ENCODE results near the gene NMRK2.

The NMRK2 gene

DNA sequence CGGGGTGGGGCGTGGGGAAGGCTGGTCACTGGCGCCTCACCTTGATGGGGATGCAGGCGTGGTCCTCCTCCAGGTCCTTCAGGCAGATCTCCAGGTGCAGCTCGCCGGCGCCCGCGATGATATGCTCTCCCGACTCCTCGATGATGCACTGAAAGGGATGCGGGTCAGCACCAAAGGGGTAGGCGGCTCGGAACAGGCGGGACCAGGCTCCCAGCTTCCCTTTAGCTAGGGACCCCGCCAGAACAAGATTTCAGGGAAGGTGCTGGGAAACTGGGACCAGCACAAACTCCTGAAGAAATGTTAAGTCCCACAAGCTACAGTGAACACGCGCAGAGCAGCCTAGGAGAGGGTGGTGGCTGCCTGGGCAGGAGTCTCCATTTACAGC, 46.4 kb downstream of the NMRK2 start:
- H2AFZ ChIP-seq (ENCODE audit: low read length): no peak overlapping the region
- no peaks in the 10 kb centered on the region for H3F3A ChIP-seq (ENCODE audit: low read depth)
- peaks cover 27% of the 10 kb centered on the region for H3K4me1 ChIP-seq (ENCODE audit: insufficient read depth, low read length, poor library complexity, severe bottlenecking)
- no peaks in the 10 kb centered on the region for H3K27me3 ChIP-seq (ENCODE audit: insufficient read depth, low read length, poor library complexity, severe bottlenecking)
- no peak overlapping the region for H3K4me3 ChIP-seq (ENCODE audit: low read length, poor library complexity, severe bottlenecking)
- no peaks in the 10 kb centered on the region for H3K9me3 ChIP-seq (ENCODE audit: insufficient read depth, low read depth, low read length)
- H3K9me2 ChIP-seq (replicated peaks; ENCODE audit: low read depth, low read length): no peaks in the 10 kb centered on the region
- H3K79me2 ChIP-seq (ENCODE audit: insufficient read depth, low read length): peaks cover 79% of the 10 kb centered on the region
- H3K4me2 ChIP-seq (ENCODE audit: low read depth, low read length, poor library complexity, severe bottlenecking): peak overlapping the region; percentile 16
- H3K36me3 ChIP-seq (ENCODE audit: insufficient read depth, low read length): peaks cover 91% of the 10 kb centered on the region
- TF ChIP-seq EZH2phosphoT487 (IDR thresholded peaks at IDR 0.05; ENCODE audit: borderline replicate concordance): no peak
- TF ChIP-seq, protein P1, sequence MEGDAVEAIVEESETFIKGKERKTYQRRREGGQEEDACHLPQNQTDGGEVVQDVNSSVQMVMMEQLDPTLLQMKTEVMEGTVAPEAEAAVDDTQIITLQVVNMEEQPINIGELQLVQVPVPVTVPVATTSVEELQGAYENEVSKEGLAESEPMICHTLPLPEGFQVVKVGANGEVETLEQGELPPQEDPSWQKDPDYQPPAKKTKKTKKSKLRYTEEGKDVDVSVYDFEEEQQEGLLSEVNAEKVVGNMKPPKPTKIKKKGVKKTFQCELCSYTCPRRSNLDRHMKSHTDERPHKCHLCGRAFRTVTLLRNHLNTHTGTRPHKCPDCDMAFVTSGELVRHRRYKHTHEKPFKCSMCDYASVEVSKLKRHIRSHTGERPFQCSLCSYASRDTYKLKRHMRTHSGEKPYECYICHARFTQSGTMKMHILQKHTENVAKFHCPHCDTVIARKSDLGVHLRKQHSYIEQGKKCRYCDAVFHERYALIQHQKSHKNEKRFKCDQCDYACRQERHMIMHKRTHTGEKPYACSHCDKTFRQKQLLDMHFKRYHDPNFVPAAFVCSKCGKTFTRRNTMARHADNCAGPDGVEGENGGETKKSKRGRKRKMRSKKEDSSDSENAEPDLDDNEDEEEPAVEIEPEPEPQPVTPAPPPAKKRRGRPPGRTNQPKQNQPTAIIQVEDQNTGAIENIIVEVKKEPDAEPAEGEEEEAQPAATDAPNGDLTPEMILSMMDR (conservative IDR thresholded peaks at IDR 0.05; ENCODE audit: low read length): no peak
- peaks cover 93% of the 10 kb centered on the region for H4K20me1 ChIP-seq (ENCODE audit: insufficient read depth, low read length, poor library complexity, severe bottlenecking)
- H3K9ac ChIP-seq (ENCODE audit: low read depth, low read length, poor library complexity, severe bottlenecking): no peak overlapping the region

DNA sequence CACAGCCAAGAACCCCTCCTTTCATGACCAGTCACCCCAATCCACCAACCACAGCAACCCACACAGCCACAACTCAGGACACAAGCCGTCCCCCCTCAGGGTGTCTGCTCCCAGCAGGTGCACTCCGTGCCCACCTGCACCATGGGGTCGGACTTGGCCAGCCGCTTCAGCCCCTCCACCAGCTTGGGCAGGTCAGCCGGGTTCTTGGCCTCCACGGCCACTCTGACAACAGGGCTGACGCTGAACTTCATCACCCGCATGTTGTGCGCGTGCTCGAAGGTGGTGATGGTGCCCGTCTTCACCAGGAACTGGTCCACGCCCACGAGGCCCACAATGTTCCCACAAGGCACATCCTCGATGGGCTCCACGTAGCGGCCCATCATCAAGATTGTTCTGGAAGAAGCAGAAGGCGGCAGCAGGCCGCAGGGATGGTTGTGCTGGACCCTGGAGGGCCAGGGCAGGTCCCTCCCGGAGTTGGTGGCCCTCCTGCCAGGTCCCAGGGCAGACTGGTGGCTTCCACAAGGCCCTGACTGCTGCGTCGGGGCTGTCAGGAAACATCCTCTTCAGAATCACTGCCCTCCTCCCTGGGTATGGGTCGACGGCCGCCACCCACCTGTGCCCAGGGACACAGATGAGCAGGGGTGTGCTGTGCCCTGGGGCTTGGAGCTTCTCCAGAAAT, 46.9 kb downstream of the NMRK2 start:
- H3F3A ChIP-seq (ENCODE audit: low read depth): no peaks in the 10 kb centered on the region
- no peaks in the 10 kb centered on the region for H3K9me3 ChIP-seq (ENCODE audit: insufficient read depth, low read depth, low read length)
- no peak overlapping the region for H2AFZ ChIP-seq (ENCODE audit: low read length)
- peaks cover 95% of the 10 kb centered on the region for H3K36me3 ChIP-seq (ENCODE audit: insufficient read depth, low read length)
- peaks cover 98% of the 10 kb centered on the region for H4K20me1 ChIP-seq (ENCODE audit: insufficient read depth, low read length, poor library complexity, severe bottlenecking)
- no peaks in the 10 kb centered on the region for H3K9me2 ChIP-seq (replicated peaks; ENCODE audit: low read depth, low read length)
- H3K9ac ChIP-seq (ENCODE audit: low read depth, low read length, poor library complexity, severe bottlenecking): no peak overlapping the region
- H3K27me3 ChIP-seq (ENCODE audit: insufficient read depth, low read length, poor library complexity, severe bottlenecking): peaks cover 3% of the 10 kb centered on the region
- H3K79me2 ChIP-seq (ENCODE audit: insufficient read depth, low read length): peaks cover 84% of the 10 kb centered on the region
- TF ChIP-seq, protein P1 (conservative IDR thresholded peaks at IDR 0.05; ENCODE audit: low read length): no peak
- no peak for TF ChIP-seq EZH2phosphoT487 (IDR thresholded peaks at IDR 0.05; ENCODE audit: borderline replicate concordance)
- peaks cover 27% of the 10 kb centered on the region for H3K4me1 ChIP-seq (ENCODE audit: insufficient read depth, low read length, poor library complexity, severe bottlenecking)
- peak overlapping the region; percentile 16 for H3K4me2 ChIP-seq (ENCODE audit: low read depth, low read length, poor library complexity, severe bottlenecking)
- no peak overlapping the region for H3K4me3 ChIP-seq (ENCODE audit: low read length, poor library complexity, severe bottlenecking)

DNA sequence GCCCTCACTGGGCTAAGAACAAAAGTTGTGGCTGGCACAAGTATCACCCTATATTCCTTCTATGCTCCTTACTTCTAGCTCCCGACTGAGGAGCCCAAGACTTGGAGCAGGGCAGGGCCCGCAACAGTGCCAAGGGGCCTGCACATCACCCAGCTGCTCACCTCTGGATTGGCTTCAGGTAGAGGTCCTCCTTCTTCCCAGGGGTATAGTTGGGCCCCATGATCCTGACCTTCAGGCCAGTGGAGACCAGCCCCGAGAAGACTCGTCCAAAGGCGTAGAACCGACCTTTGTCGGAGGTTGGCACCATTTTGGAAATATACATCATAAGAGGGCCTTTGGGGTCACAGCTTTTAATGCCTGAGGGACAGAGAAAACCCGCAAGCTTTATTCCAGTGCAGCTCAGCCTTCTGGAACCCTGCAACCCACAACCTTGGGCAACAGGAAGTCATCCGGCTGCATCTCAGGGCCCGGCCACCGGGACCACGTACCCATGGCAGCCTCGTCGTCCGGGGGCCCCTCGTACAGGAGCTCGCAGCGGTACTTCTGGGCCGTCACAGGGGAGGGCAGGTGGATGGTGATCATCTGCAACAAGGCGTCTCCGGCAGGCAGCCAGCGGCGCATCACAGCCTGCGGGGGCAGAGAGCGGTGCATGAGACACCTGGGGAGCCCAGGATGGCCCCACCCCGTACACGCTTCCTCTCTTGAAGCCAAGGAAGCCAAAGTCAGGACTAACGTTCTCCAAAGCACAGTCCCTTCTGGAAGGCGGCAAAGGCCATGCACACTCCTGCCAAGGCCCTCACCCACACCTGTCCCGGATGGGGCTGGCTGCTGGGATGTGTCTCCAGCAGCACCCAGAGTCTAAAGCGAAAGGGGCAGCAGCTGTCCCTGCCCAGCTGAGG, 47.7 kb downstream of the NMRK2 start:
- no peak overlapping the region for H3K4me3 ChIP-seq (ENCODE audit: low read length, poor library complexity, severe bottlenecking)
- H3K9me2 ChIP-seq (replicated peaks; ENCODE audit: low read depth, low read length): no peaks in the 10 kb centered on the region
- peaks cover 88% of the 10 kb centered on the region for H3K36me3 ChIP-seq (ENCODE audit: insufficient read depth, low read length)
- peaks cover 28% of the 10 kb centered on the region for H3K4me1 ChIP-seq (ENCODE audit: insufficient read depth, low read length, poor library complexity, severe bottlenecking)
- H3K79me2 ChIP-seq (ENCODE audit: insufficient read depth, low read length): peaks cover 87% of the 10 kb centered on the region
- H3K27me3 ChIP-seq (ENCODE audit: insufficient read depth, low read length, poor library complexity, severe bottlenecking): peaks cover 9% of the 10 kb centered on the region
- no peaks in the 10 kb centered on the region for H3K9me3 ChIP-seq (ENCODE audit: insufficient read depth, low read depth, low read length)
- H3K4me2 ChIP-seq (ENCODE audit: low read depth, low read length, poor library complexity, severe bottlenecking): peak overlapping the region; percentile 96
- no peaks in the 10 kb centered on the region for H3F3A ChIP-seq (ENCODE audit: low read depth)
- peaks cover 95% of the 10 kb centered on the region for H4K20me1 ChIP-seq (ENCODE audit: insufficient read depth, low read length, poor library complexity, severe bottlenecking)
- no peak overlapping the region for H3K9ac ChIP-seq (ENCODE audit: low read depth, low read length, poor library complexity, severe bottlenecking)
- TF ChIP-seq EZH2phosphoT487 (IDR thresholded peaks at IDR 0.05; ENCODE audit: borderline replicate concordance): no peak
- TF ChIP-seq, protein P1 (conservative IDR thresholded peaks at IDR 0.05; ENCODE audit: low read length): no peak
- H2AFZ ChIP-seq (ENCODE audit: low read length): no peak overlapping the region

Measured in Loucy (cell line).